HFF-Myc (cell line): ENCODE measurements around the gene SPRY2.
"Not testable (repeated sequence)": the region's sequence is repeated elsewhere in the genome, so short reads cannot be mapped to it uniquely, and the experiment has no call there.

Experiments
- DNase-seq: peaks from one replicate; pipeline ENCODE4 v3.0.0-alpha.2; 2011; ENCODE audit warnings: low read depth; ENCODE audit errors: extremely low read depth
- H3K4me3 ChIP-seq: replicated peaks from 2 replicates; pipeline ENCODE4 v1.5.1; 2011; ENCODE audit warnings: low read depth, mild to moderate bottlenecking, control low read depth, low read length
- TF ChIP-seq, protein P1 (sequence below): IDR thresholded peaks from 2 replicates; pipeline ENCODE4 v1.5.1; 2012; ENCODE audit warnings: mild to moderate bottlenecking, low read depth, low read length, control low read depth; ENCODE audit errors: missing control alignments

The SPRY2 gene

DNA sequence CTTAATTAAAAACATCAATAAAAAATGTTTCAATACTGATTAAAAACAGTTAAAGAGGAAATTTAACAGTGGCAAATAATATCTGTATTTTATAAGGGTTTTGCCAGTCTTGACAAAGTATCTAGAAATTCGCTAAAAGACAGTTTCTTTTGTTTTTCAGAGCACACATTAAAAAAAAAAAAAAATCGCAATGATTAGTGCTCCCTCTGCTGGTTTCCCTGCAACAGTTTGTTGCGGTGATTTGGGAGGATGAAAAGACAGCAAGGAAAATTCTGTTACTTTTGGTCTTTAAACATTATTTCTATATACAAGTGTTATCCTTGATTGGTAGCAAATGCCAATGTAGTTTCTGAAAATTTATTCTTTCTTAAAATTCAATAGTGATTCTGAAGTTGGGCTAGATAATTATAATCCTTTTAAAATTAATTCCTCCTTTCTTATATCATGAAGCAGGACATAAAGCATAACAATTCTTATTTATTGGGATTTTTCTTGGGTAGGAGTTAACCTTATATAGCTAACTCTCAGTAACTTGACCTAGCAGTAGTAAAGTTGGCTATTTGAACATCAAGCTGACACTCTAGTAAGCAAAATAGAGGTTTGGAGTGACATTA lies 23.1 kb upstream of the SPRY2 start:
- no peak overlapping the region for H3K4me3 ChIP-seq
- TF ChIP-seq, protein P1, sequence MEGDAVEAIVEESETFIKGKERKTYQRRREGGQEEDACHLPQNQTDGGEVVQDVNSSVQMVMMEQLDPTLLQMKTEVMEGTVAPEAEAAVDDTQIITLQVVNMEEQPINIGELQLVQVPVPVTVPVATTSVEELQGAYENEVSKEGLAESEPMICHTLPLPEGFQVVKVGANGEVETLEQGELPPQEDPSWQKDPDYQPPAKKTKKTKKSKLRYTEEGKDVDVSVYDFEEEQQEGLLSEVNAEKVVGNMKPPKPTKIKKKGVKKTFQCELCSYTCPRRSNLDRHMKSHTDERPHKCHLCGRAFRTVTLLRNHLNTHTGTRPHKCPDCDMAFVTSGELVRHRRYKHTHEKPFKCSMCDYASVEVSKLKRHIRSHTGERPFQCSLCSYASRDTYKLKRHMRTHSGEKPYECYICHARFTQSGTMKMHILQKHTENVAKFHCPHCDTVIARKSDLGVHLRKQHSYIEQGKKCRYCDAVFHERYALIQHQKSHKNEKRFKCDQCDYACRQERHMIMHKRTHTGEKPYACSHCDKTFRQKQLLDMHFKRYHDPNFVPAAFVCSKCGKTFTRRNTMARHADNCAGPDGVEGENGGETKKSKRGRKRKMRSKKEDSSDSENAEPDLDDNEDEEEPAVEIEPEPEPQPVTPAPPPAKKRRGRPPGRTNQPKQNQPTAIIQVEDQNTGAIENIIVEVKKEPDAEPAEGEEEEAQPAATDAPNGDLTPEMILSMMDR: peak; percentile 72
- DNase-seq: no peak

GRCh38 chr13:80362481-80362880 lies 21.6 kb upstream of the SPRY2 start:
- DNase-seq: no peak
- TF ChIP-seq, protein P1: no peak
- H3K4me3 ChIP-seq: no peak overlapping the region

DNA sequence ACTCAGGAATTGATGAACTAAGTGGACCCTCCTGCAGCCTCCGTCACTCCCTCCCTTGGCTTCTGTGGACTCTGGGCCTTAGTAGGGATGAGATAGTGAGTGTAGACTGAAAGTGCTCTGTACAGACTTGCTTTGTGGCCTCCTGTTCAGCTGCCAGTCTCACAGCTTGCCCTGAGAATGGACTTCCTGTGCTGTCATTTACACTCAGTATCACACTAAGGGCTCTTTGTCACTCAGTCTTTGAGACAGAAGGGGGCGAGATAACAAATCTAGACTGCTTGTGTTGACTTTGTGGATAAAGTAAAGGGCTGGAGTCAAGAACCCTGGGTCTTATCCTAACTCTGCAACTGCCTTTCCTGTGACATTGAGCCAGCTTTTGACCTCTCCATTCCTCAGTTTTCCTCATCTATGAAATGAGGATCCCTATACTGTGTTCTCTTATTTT lies 21.0 kb upstream of the SPRY2 start:
- TF ChIP-seq, protein P1: no peak
- no peak overlapping the region for H3K4me3 ChIP-seq
- no peak for DNase-seq

DNA sequence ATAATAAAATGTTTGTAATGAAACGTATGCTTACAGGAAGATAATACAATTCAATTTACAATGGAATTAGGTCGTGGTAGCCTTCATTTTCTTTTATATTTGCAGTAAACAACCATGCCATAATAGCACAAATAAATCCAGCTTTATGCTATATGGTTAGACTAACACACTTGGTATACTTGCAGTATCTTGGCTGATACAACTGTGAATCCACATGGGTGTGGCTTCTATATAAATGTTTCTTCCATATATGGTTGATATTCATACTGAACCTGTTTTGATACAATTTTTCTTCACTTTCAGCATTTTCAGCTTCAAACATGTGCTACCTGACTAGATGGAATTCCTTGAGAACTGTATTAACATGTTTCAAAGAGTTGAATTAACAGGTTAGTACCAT lies 20.4 kb upstream of the SPRY2 start:
- TF ChIP-seq, protein P1: no peak
- no peak overlapping the region for H3K4me3 ChIP-seq
- no peak for DNase-seq

DNA sequence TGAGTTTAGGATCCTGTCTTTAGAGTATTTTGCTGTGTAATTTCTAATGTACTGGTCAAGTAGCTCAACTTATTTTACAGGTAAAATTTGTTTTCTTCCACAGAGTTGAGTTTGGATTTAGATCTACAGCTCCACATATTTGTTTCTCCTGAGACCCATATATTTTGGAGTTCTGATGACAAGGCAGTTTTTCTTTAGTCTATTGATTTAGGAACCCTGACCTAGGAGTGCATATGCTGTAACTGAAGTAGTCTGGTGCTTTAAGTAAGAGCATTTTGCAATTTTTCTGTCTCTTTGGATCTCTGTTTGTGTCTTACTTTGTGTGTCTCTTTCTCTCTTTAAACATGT lies 19.5 kb upstream of the SPRY2 start:
- no peak overlapping the region for H3K4me3 ChIP-seq
- DNase-seq: no peak
- TF ChIP-seq, protein P1: no peak

DNA sequence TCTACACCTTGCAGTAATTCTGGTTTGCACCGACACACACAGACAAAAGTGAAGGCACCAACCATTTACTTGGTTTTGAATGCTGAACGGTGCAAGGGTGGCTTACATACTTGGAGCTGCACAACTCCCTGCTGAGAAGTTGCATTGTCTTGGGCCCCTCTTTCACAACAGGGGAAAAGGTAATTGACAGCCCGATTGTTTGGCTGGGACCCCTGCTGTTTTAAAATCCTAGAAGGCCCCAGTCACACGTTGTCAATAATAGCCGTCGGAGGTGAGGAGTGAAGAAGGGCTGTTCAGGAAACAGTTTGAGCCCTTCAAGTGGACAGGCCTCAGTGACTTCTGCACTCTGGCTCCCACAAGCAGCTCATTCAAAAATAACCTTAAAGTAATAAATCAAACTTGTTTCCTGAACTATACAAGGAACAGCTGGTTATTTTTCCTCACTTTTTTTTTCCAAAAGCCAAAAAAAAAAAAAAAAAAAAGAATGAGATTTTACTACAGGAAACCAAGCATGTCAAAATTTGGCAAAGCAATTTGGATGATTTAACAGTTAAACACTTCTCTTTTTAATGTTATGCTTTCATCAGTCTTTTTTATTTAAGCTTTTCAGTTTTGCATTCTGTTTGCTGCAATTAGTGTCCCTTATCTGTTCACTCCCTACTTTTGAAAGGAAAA lies 19.0 kb upstream of the SPRY2 start:
- no peak overlapping the region for H3K4me3 ChIP-seq
- TF ChIP-seq, protein P1: no peak
- DNase-seq: no peak

DNA sequence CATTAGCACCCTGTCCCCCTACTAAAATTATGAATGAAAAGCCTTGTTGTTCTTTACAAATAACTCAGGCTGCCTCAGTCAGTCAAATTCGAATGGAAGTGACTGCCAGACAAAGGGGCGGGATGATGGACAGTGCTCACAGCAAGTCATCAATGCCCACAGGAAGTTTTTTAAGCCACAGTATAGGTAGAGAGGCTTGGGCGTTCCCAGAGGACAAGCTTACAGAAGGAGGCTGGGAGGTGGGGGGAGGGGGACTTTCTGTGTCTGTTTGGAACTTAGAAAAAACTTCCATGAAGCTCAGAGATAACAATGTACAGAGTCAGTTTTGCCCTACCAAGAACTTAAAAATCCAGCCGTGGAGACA lies 18.5 kb upstream of the SPRY2 start:
- TF ChIP-seq, protein P1: no peak
- no peak overlapping the region for H3K4me3 ChIP-seq
- no peak for DNase-seq

DNA sequence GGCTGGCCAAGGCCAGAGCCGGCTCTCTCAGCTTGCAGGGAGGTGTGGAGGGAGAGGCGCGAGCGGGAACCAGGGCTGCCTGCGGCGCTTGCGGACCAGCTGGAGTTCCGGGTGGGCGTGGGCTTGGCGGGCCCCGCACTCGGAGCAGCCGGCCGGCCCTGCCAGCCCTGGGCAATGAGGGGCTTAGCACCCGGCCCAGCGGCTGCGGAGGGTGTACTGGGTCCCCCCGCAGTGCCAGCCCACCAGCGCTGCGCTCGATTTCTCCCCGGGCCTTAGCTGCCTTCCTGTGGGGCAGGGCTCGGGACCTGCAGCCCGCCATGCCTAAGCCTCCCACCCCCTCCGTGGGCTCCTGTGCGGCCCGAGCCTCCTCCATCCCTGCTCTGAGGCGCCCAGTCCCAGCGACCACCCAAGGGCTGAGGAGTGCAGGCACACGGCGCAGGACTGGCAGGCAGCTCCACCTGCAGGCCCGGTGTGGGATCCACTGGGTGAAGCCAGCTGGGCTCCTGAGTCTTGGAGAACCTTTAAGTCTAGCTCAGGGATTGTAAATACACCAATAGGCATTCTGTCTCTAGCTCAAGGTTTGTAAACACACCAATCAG lies 14.7 kb upstream of the SPRY2 start:
- not testable (repeated sequence) for DNase-seq, H3K4me3 ChIP-seq
